GM18526 (cell line): ENCODE measurements around the gene BRCA1.
A peak's percentile ranks its signal among the peaks of the same experiment; 100 is the strongest.

ENCODE experiments used
- POLR2A ChIP-seq: IDR thresholded peaks from 3 replicates; pipeline ENCODE4 v1.6.1; 2011; ENCODE audit not compliant: insufficient read length; ENCODE audit errors: extremely low read depth

Gene BRCA1

DNA sequence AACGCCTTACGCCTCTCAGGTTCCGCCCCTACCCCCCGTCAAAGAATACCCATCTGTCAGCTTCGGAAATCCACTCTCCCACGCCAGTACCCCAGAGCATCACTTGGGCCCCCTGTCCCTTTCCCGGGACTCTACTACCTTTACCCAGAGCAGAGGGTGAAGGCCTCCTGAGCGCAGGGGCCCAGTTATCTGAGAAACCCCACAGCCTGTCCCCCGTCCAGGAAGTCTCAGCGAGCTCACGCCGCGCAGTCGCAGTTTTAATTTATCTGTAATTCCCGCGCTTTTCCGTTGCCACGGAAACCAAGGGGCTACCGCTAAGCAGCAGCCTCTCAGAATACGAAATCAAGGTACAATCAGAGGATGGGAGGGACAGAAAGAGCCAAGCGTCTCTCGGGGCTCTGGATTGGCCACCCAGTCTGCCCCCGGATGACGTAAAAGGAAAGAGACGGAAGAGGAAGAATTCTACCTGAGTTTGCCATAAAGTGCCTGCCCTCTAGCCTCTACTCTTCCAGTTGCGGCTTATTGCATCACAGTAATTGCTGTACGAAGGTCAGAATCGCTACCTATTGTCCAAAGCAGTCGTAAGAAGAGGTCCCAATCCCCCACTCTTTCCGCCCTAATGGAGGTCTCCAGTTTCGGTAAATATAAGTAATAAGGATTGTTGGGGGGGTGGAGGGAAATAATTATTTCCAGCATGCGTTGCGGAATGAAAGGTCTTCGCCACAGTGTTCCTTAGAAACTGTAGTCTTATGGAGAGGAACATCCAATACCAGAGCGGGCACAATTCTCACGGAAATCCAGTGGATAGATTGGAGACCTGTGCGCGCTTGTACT, at the start of gene BRCA1:
Gene BRCA1 (minus strand): TSS at position 232 of the 834 bp plus-strand sequence. CDS start 1,268 bp downstream, outside the sequence.
- peak; percentile 74 for TF ChIP-seq POLR2A

DNA sequence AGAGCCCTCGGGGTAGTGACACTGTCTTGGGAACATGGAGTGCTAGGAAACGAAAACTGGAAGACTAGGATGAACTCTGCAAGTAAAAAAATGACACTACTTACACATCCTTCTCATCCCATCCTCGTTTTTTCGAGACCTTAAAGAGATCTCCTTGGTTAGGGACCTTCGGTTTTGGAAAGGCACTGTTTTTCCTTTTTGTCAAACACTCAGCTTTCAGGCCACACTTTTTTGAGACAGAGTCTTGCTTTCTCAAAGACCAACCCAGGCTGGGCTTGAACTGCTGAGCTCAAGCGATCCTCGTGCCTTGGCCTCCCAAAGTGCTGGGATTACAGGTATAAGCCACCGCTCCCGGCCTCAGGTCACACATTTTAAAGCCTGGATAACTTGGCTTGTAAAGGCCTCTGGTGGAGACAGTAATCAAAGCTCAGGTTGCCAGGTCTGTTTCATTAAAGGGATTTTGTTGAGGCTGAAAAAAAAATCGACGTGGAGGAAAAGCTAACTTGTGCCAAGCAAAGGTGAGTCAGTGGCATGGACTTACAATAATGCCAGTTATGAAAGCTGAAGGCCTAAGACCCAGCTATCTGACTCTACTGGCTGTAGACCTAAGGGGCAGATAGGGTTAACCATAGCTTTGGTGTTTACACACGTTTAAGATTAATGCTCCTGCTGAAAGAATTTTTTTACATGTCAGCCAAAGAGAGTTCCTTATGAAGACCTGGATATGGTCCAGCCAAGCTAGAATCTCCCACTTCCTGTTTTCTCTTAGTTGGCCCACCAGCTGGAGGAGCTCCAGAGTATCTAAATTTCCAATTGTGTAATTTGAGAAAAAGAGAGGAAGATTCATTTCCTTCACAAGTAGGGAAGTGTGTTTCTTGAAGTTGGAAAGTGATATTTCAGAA, 46.7 kb upstream of the BRCA1 start:
- TF ChIP-seq POLR2A: no peak

DNA sequence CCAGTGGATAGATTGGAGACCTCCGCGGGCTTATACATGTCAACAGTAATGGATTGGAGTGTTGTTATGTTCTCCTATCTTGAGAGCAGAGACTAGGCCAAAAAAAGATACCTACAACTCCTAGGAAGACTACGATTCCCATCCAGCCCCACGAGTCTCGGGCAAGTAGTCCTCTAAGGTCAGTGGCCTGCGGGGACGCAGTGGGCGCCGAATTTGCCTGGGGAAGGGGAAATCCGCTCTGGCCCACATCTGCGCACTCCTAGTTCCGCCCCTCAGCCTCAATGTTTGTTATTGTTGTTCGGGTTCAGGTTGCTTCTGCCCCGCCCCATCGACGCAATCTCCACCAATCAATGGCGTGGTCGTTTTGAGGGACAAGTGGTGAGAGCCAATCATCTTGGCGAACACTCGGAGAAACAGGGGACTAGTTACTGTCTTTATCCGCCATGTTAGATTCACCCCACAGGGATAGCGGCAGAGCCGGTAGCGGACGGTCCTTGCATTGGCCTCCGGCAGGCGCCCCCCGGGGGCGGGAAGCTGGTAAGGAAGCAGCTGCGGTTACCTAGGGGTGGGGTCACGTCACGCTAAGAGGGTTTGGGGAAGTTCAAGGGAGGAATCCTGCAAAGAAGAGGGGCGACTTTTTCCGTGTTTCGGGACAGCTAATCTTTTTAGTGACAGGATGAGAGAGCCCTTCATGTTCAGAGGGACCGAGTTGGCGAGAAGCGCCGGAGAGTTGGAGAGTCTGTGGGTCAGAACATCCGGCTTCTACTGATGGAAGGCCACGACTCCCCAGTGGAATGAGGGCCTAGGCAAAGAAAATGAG, 45.8 kb upstream of the BRCA1 start, which contains the start of gene NBR1:
Gene NBR1 (plus strand): TSS at position 449 of the 820 bp plus-strand sequence. CDS start 4,586 bp downstream, outside the sequence.
- peak; percentile 64 for TF ChIP-seq POLR2A

DNA sequence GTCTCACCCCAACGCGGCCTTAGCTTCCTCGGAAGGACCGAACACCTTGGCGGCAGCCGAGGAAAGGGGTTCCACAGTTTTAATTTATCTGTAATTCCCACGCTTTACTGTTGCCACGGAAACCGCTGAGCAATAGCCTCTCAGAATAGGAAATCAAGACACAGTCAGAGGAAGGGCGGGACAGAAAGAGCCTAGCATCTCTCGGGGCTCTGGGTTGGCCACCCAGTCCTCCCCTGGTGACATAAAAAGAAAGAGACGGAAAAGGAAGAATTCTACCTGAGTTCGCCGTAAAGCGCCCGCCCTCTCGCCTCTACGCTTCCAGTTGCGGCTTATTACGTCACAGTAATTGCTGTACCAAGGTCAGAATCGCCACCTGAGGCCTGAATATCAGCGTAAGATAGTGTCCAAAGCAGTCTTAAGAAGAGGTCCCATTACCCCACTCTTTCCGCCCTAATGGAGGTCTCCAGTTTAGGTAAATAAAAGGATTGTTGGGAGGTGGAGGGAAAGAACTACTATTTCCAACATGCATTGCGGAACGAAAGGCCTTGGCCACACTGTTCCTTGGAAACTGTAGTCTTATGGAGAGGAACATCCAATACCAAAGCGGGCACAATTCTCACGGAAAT, 45.1 kb upstream of the BRCA1 start:
- TF ChIP-seq POLR2A: no peak

DNA sequence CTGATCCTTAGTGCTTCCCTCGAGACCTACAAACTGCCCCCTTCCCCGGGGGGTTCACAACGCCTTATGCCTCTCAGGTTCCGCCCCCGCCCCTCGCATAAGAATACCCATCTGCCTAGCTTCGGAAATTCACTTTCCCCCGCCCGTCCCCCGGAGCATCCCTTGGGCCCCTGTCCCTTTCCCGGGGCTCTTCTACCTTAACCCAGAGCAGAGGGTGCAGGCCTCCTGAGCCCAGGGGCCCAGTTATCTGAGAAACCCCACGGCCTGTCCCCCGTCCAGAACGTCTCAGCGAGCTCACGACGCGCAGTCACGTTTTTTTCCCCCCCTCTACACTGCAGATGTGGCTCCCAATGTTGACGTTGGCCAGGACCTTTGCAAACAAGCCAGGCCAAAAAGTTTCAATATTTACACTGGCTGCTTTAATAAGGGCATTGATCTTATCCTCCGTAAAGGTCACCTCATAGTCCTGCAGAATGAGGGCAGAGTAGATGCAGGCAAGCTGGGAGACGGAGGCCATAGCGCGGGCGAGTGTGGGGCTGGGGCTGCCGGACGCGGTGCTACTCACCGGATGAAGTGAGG, 44.5 kb upstream of the BRCA1 start:
- no peak for TF ChIP-seq POLR2A

DNA sequence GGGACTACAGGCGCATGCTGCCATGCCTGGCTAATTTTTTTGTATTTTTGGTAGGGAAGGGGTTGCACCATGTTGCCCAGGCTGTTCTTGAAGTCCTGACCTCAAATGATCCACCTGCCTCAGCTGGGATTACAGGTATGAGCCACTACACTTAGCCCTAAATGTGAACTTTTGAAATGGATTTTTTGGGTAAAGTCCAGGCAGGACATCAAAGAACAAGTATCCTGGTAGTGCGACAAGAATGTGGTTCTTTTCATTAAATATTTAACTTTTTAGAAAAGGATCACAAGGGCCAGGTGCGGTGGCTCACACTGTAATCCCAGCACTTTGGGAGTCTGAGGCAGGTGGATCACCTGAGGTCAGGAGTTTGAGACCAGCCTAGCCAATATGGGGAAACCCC, 30.5 kb upstream of the BRCA1 start:
- TF ChIP-seq POLR2A: no peak

DNA sequence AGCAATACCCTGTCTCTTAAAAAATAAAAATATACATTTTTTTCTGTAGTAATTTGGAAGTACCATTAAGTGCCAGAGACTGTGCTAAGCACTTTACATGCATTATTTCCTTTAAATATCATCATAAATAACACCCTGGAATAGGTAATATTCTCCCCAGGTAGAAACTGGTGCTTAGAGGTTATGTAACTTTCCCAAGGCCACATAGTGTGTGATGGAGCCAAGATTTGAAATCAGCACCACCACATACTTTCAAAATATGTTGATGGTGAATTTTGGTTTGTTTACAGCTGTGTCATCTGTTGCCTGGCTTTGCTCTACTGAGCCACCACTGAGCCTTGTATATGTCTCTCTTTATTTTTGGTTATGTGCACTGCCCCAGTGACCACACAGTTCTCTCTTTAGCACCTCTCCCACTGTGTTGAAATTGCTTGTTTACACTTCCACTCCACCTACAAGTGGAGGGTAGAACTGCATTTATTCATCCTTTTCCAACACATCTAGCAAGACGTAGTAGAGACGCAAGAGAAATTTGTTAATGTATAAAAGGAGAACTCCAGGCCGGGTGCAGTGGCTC, 26.8 kb upstream of the BRCA1 start:
- TF ChIP-seq POLR2A: no peak

DNA sequence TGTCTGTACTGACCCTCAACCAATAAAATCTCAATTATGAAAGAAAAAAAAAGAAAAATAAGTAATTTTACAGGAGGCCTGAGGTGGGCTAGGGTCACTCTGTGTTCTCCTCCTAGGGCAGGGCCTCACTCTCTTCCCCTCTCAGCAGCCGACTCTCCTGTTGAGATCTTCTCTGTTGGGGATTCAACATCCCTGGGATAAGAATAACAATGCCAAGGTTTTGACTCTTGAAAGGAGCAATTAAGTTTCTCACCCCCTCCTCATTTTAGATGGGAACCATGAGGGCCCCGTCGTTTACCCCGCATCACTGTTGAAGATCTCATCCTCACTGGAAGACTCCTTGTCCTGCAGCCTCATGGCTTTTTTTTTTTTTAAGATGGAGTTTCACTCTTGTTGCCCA, 21.5 kb upstream of the BRCA1 start:
- TF ChIP-seq POLR2A: no peak

DNA sequence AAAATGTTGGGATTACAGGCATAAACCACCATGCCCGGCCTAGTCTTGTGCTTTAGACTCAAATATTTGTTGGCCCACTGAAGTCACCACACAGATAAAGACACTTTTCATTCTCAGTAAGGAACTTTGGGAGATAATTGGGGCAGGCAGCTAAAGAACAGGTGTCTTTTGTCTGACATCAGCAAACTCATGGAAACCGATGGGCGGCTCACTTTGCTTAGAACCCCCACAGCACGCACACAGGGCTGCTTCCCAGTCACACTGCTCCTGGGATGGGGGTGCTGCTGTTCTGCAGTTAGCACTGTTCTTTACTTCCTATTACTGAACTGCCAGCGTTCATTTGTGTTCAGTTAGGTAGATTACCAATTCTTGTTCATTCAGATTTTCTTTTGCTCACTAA, 18.0 kb upstream of the BRCA1 start:
- TF ChIP-seq POLR2A: no peak

DNA sequence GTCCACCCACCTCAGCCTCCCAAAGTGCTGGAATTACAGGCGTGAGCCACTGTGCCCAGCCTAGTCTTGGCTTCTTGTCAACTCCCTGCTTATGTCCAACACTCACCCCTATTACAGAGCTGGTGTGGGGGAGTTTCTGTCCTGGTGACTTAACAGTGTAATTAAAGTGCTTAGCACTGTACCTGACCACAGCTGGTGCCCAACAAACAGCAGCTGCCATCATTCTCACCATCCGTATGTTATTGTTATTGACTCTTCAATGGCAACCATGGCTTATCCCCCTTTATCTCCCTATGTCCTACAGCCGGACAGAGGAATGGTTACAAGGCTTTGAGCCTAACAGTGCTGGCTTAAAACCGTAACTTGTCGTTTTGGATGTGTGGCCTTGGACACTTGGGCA, 17.0 kb upstream of the BRCA1 start:
- no peak for TF ChIP-seq POLR2A

DNA sequence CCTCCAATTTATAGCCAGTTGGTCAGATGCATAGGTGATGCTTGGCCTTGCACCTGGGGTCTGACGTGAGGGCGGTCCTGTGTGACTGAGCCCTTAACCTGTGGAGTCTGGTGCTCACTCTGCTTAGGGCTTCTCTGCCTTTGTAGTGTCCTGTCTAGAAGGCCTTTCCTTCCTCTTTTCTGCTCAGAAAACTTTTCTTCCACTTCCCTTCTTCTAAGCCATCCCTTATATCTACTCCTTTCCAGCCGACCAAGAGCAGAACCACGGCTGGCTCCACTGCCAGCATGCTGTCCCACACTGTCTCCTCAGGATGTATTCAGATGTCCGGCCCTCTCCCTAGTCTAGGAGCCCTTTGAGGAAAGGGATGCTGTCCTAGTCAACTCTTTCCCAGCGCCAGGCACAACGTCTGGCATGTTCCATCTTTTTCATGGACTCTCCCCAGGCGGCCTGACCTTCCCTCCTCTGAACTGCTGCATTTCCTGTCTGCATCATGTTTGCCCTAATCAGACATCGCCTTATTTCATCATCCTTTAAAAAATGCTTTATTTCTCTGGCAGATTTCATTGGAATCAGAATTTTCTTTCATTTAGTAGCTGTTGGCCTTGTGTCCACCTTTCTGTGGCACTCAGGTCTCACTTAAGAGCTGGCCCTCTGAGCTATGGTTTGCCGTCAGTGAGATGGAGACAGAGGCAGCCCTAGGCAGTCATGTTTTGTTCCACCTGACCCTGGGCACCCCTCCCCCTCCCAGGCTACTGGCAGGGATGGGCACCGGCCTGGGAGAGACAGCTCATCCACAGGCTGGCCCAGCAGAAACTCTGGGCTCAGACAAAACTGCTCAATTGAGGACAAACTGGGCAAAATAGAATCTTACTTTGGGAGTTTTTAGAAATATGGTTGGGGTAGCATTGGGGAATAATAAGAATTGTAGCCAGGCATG, 15.5 kb upstream of the BRCA1 start:
- no peak for TF ChIP-seq POLR2A

DNA sequence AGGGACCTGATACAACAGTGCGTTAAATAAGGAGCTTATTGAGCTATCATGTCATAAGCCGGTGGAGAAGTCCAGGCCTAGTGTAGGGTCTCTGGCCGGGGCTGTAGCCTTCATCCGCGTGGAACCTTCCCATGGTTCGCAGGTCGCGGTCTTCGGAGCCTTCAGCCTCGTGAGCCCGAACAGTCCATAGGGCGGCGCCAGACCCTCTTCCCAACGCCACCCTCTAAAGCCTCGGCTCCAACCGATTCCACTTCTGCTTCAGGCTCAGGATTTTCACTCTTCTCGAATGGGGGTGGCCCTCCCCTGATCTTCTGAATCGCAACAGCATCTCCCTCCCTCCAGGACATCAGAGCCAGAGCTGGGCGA, 10.3 kb upstream of the BRCA1 start:
- no peak for TF ChIP-seq POLR2A

DNA sequence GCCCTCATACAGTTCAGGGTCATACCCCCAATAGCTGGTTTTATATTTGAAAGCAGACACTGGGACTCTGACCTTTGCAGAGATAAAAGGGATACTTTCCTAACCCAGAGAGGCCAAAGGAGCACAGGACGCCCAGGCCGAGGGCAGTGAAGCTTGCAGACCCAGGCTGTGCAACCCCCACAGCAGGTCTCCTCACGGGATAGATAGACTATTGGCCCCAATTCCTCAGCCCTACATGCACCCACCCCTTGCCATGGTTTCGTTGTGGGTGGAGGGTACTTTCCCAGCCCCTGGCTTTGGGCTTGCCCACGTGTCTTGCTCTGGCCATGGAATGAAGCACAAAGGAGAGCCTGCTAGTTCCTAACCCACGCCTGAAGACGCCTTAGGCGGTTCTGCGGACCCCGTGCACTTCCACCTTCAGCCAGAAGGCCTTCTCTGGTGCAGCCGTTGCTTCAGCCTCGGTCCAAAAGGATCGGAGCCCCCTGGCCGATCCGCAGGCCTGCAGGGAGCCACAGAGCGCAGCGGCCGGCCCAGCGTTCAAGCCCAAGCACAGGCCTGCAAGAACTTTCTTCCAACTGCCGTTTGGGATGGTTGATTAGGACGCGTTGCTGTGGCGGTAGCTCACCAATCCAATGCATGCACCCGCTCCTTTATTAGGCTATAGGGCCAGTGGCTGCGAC, 9.8 kb upstream of the BRCA1 start:
- TF ChIP-seq POLR2A: no peak

DNA sequence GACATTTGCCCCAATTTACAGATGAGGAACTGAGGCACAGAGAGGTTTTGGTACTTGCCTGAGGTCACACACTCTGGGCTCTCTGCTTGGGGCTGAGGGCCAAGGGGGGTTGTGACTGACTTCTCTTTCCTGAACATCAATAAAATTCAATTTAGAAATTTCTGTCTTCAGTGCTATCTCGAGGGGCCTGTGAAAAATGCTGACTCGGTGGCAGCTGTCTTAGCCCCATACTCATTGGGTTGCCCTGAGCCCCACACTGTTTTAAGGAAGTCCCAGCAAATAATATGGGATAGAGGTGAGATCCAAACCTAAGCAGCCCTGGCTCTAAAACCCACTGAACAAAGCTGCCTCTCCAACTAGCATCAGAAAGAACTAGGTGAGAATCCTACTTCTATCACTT, 7.0 kb upstream of the BRCA1 start:
- no peak for TF ChIP-seq POLR2A
